GM12873 (cell line): ENCODE results near the gene AMBRA1.

Source experiments
- TF ChIP-seq, protein P1 (sequence below): IDR thresholded peaks from 2 replicates; pipeline ENCODE4 v1.5.1; 2012; ENCODE audit warnings: low read depth, mild to moderate bottlenecking, moderate library complexity, low read length, control low read depth; ENCODE audit not compliant: insufficient read depth; ENCODE audit errors: missing control alignments

The AMBRA1 gene

DNA sequence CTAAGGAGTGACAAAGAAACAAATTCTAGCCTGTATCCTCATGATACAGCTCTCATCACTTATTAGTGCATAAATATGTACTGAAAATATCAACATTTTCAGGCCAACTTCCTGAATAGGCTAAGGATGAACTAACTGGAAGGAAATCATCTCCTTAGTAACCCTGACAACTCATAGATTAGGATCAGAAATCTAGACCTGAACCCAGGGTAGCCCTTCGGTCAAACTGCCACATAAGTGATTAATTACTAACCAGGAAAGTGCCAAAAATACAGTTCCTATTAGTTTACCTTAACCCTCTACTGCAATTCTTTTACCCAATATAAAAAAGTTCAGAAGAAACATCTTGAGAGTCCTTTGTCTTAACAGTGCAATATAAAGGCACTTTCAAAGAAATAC is 40.0 kb downstream of the AMBRA1 start:
- TF ChIP-seq, protein P1, sequence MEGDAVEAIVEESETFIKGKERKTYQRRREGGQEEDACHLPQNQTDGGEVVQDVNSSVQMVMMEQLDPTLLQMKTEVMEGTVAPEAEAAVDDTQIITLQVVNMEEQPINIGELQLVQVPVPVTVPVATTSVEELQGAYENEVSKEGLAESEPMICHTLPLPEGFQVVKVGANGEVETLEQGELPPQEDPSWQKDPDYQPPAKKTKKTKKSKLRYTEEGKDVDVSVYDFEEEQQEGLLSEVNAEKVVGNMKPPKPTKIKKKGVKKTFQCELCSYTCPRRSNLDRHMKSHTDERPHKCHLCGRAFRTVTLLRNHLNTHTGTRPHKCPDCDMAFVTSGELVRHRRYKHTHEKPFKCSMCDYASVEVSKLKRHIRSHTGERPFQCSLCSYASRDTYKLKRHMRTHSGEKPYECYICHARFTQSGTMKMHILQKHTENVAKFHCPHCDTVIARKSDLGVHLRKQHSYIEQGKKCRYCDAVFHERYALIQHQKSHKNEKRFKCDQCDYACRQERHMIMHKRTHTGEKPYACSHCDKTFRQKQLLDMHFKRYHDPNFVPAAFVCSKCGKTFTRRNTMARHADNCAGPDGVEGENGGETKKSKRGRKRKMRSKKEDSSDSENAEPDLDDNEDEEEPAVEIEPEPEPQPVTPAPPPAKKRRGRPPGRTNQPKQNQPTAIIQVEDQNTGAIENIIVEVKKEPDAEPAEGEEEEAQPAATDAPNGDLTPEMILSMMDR, result no peak

DNA sequence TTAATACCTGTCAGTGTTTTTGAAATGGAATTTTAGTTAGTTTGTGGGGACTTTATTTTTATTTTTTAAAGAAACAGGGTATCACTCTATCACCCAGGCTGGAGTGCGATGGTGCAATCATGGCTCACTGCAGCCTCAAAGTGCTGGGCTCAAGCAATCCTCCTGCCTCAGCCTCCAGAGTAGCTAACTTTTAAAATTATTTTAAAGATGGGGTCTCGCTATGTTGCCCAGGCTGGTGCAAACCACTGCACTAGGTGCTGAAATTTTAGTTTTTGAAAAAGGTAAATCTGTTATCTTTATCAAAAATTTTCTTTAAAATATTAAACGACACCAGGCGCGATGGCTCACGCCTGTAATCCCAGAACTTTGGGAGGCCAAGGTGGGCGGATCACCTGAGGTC is 42.6 kb downstream of the AMBRA1 start:
- TF ChIP-seq, protein P1, result no peak

DNA sequence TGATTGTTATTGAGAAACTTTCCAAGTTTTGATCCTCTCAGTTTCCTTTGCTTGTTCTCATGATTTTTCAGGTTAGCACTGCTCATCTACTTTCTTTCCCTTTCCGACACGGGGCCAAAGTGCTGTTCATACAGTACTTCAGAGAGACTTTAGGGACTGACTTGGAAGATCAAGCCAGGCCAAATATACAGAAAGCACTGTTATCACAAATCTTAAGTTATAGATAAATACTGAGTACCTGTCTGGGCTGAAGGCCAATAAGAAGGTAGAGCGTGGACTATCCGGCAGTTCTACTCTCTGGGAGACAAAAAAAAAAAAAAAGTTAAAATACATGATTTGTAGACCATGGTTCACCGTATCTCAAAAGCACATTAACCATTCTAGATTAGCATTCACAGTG is 46.2 kb downstream of the AMBRA1 start:
- TF ChIP-seq, protein P1, result no peak

DNA sequence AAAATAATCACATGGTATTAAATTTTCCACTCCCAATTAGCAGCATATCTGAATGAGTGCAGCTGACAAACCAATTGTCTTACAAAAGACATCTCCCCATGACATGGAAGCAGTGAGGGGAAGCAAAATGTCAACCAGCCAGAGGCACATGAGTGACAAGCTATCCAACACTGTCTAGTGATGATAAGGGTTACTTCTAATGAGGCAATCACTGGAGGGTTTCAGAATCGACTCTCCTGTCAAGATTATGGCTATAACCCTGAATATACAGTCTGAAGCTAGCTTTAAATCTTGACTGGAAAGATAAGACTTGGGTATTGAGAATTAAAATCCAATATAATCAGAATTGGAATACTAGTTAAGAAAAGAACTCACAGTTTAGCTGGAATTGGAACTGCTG is 50.3 kb downstream of the AMBRA1 start:
- TF ChIP-seq, protein P1, result no peak

DNA sequence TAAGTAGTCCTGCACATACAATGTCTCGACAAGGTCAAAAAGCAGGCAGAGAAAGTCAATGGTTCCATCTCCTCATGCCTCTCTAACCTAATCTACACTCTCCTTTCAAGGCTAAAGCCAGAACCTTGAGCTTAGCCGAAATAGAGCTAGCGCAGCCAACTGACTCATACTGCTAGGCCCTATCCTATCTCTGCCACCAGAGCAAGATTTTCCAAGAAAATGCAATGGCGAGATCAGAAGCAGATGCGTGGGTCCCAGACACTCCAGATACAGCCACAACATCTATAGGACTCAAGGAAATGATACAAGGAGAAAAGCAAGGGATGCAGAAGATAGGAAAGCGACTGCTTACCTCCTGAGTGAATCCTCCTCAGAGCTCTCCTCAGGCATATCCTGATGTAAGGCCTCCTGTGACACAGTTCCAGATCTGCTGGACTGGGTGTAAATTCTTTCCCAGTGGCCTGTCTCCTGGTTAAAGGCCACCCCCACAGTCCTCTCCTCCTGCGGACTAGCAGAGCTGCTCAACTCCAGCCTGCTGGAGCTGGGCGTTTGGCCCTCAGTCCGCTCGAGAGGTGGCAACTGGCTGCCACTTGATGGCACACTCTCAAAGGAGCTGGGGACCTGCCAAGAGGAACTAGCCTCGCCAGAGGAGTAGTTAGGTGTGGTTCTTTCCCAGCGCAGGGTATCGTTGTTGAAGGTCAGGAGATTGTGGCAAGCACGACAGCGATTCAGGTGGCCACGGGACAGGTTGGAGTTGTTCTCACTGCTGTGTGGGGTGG is 52.0 kb downstream of the AMBRA1 start:
- TF ChIP-seq, protein P1, result no peak

DNA sequence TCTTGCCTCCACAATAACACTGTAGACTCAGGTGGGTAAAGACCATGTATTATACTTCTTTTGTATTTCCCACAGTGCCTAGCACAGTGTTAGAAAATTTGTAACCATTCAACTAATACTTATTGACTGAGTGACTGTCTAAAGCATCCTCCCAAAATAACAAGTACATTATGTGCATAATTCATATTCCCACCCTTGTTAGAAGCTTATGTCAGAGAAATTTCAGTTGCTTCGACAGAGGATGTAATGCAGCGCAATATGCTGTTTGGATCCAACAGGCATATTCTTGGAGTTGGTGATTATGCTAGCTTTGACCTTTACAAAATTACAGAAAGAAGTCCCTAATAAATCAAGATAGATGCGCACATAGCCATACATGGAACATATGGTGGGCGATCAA is 53.0 kb downstream of the AMBRA1 start:
- TF ChIP-seq, protein P1, result no peak

DNA sequence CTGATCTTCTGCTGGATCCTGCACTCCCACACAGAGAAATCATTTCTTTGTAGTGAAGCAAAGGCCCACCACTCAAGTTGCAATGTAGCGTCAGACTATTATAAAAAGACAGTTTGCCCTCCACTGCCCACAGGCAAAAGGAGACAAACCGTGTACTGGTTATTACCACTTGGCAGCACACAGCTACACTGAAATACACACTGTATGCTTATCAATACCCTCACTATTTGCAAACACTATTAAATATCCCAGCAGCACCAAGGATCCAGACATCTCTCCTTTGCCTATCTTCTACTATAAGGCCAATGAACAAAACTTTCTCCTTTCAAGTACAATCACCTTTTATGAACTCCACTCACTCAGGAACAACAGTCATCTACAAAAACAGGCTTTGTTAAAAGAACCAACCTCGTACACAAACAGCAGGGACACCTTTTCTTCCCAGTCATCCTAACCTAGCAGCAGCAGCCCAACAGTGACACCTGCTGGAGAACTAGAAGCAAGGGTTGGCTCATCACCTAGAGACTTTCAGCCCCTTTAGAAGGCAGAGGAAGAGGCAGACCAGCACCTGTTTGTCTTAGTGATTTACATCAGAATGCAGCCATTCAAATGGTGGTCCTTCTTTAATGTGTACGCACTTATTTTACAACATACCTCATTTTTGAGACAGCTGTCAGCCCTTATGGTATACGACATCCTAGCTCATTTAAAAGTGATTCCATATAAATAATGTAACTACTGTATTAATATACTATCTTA is 56.1 kb downstream of the AMBRA1 start:
- TF ChIP-seq, protein P1, result peak; percentile 96
